Right lobe of liver (tissue), 6 donors: ENCODE results near the gene FOXRED2. TPM values are rescaled to one million over a fixed set of nuclear protein-coding genes. Genes with fewer than 3 reads are reported as not detected.

ENCODE experiments used
- ATAC-seq, 4 donors: fragments of 200-7000 bp; cut with Tn5 transposase; one replicate each; pipeline ENCODE4 v1.9.1; 2020; ENCODE audit warnings: mild to moderate bottlenecking in 4 of 4, moderate library complexity in 4 of 4
- DNase-seq, 3 donors: peaks; one replicate each; pipeline ENCODE4 v3.0.0-alpha.2; 2020
- H3K27ac ChIP-seq, 3 donors: fragments of 200-600 bp; one replicate each; pipeline ENCODE4 v1.8.0; 2022
- H3K27me3 ChIP-seq, 2 donors: fragments of 200-600 bp; one replicate each; pipeline ENCODE4 v1.8.0; 2022
- H3K36me3 ChIP-seq, 4 donors: fragments of 200-600 bp; sonication (generic) in 1 of 4; one replicate each; pipeline versions ENCODE4 v1.5.1 to v1.8.0; 2017 to 2022; ENCODE audit warnings: control low read depth in 1 of 4
- H3K4me1 ChIP-seq, 4 donors: fragments of 200-600 bp; sonication (generic) in 1 of 4; one replicate each; pipeline versions ENCODE4 v1.5.1 to v1.8.0; 2017 to 2022; ENCODE audit warnings: control low read depth in 1 of 4
- H3K4me3 ChIP-seq, 3 donors: fragments of 200-600 bp; one replicate each; pipeline ENCODE4 v1.8.0; 2022
- H3K9me3 ChIP-seq, 4 donors: fragments of 200-600 bp; sonication (generic) in 1 of 4; one replicate each; pipeline versions ENCODE4 v1.5.1 to v1.8.0; 2017 to 2022; ENCODE audit warnings: control low read depth in 1 of 4
- POLR2A ChIP-seq: fragments of 450-650 bp; IDR thresholded peaks from one replicate; pipeline ENCODE4 v1.6.1; 2017; ENCODE audit warnings: antibody characterized with exemption, mild to moderate bottlenecking
- WGBS: methylation state at CpG from one replicate; pipeline ENCODE4 v1.1.6; 2018; ENCODE audit warnings: low coverage, low lambda C conversion rate; ENCODE audit not compliant: insufficient coverage; ENCODE audit errors: missing lambda C conversion rate; 5-methylcytosine and 5-hydroxymethylcytosine counted together
- intact Hi-C, 2 donors: fragments of 100-400 bp; cut with DNase I; formaldehyde crosslinking; loops; one replicate each; pipeline versions ENCODE4 v1.11.2 to v1.14.1; 2022
- total RNA-seq, 6 experiments: library from RNA; depleted of rRNA in 2 of 6; stranded (reverse); fragments of >200 nt in 2 of 6; fragmentation: NEBNext Ultra II Directional in 3 of 6; extraction: Animal tissue kit (Norgen Biotek cat#: 25700) in 3 of 6; gene quantifications; one replicate each; pipeline versions ENCODE4 v1.1.0 to v1.2.4, GENCODE V29; 2016 to 2023
- TF ChIP-seq, protein P1 (sequence below), 4 donors: fragments of 200-600 bp in 3 of 4; fragments of 450-650 bp in 1 of 4; IDR thresholded peaks; one replicate each; pipeline versions ENCODE4 v1.5.1 to v1.8.0; 2016 to 2022; ENCODE audit warnings: antibody characterized with exemption in 4 of 4, mild to moderate bottlenecking in 2 of 4
- donor health status: DM: no; HTN: yes; CAD: no.
- donor health status: DM: no; HTN: no; CAD: no.
- donor health status: DM: no; HTN: no; CAD: no.
- donor health status: DM: no; HTN: yes; CAD: no.
- donor health status: DM: no; HTN: yes; CAD: no.

Gene FOXRED2
- total RNA-seq, 6 experiments from 2014 or later, result 9.6 to 14.0 (median 11.8) TPM

DNA sequence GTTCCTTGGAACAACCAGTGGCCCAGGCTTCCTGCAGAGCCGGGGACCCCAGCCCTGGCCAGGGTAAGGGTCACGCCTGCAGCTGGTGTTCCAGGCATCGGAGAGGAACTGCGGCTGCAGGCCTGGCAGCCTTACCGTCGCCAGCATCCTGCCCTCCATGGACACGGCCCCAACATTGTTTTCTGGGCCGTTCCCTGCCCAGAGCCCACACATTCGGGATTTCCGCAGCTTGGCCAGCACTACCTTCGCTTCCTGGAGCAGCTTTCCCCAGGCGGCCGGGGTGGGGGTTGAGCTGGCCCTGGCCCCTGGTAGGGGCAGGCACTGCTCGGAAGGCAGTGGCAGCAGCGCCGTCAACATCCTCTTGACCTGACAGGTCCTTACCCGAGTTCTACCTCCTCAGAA lies 43.1 kb downstream of the FOXRED2 start:
- peaks cover 0 to 15% (median 2%) of the 10 kb centered on the region in 4 donors for H3K4me1 ChIP-seq
- WGBS, result no CpG with 5 or more reads among the region's 17 CpGs
- intact Hi-C loops, result loop anchor here in 1 of 2 donors (2.0 kb wide), 1 partner anchor 77 kb away; the partner anchor contains the start of gene MYH9
- no peaks in the 10 kb centered on the region for H3K27me3 ChIP-seq
- no peaks in the 10 kb centered on the region for H3K9me3 ChIP-seq
- no peak overlapping the region for H3K4me3 ChIP-seq
- H3K27ac ChIP-seq, result peak overlapping the region in 2 of 3 donors; percentile 24 to 81
- ATAC-seq (peak in 3 of 4 donors; percentile 5 to 44 (median 31)), DNase-seq (peak in 2 of 3 donors; percentile 54 to 61)
- no peak for TF ChIP-seq POLR2A
- TF ChIP-seq, protein P1, sequence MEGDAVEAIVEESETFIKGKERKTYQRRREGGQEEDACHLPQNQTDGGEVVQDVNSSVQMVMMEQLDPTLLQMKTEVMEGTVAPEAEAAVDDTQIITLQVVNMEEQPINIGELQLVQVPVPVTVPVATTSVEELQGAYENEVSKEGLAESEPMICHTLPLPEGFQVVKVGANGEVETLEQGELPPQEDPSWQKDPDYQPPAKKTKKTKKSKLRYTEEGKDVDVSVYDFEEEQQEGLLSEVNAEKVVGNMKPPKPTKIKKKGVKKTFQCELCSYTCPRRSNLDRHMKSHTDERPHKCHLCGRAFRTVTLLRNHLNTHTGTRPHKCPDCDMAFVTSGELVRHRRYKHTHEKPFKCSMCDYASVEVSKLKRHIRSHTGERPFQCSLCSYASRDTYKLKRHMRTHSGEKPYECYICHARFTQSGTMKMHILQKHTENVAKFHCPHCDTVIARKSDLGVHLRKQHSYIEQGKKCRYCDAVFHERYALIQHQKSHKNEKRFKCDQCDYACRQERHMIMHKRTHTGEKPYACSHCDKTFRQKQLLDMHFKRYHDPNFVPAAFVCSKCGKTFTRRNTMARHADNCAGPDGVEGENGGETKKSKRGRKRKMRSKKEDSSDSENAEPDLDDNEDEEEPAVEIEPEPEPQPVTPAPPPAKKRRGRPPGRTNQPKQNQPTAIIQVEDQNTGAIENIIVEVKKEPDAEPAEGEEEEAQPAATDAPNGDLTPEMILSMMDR (IDR thresholded peaks at IDR 0.05), result no peak
- H3K36me3 ChIP-seq, result no peaks in the 10 kb centered on the region

DNA sequence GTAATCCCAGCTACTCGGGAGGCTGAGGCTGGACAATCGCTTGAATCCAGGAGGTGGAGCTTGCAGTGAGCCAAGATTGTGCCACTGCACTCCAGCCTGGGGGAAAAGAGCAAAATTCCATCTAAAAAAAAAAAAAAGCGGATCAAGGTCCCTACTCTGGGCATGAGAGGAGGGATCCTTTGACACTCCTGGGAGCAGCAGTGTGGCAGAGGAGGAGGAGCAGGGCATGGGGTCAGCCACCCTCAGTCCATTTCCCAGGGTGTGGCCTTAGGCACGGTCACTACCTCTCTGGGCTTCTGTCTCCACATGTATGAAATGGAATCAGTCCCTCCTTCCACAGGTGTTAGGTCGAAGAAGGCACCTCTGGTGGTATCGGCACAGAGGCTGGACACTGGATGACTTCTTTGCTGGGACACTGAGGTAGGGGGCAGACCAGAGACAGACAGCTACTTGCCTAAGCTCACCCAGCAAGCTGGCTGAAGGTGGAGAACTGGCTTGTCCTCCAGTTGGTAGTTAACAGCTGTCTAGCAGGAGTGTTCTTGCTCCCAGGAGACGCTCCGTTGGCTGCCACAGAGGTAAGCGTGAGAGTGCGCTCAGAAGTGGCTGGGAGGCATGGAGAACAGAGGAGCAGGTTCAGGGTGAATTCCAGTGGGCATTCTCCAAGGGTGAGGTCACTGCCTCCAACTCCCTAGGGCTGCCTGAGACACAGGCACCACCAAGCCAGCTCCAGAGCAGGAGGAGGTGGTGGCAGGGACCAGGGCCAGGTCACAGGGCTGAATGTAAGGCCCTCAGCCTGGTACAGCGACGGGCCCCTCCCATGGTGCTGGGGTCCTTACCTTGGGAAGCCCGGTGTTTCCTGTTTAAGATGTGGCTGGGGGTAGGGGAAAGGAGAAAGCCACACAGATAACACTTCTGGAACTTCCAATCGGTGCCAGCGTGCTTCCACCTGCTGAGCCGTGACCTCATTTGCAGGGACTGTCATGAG lies 44.9 kb downstream of the FOXRED2 start:
- peak overlapping the region in 2 of 3 donors; percentile 1 to 37 for H3K27ac ChIP-seq

GRCh38 chr22:36460202-36460601 lies 46.6 kb downstream of the FOXRED2 start:
- Histone ChIP-seq H3K4me1 (peaks cover 0 to 9% (median 2%) of the 10 kb centered on the region in 4 donors), H3K27me3 (no peaks in the 10 kb centered on the region), H3K27ac (no peak overlapping the region), H3K4me3 (no peak overlapping the region), H3K36me3 (no peaks in the 10 kb centered on the region), H3K9me3 (no peaks in the 10 kb centered on the region)
- ATAC-seq (no peak), DNase-seq (no peak)
- intact Hi-C loops, result no loop called here
- TF ChIP-seq, protein P1 (IDR thresholded peaks at IDR 0.05), result no peak
- TF ChIP-seq POLR2A, result no peak
- 94% methylated on average over 8 of the region's 8 CpGs for WGBS

More for the DNA sequence above, 44.9 kb downstream of the FOXRED2 start:
- TF ChIP-seq, protein P1 (IDR thresholded peaks at IDR 0.05), result no peak
- no peak for TF ChIP-seq POLR2A
- Histone ChIP-seq H3K9me3 (no peaks in the 10 kb centered on the region), H3K27me3 (no peaks in the 10 kb centered on the region), H3K4me1 (peaks cover 0 to 15% (median 2%) of the 10 kb centered on the region in 4 donors), H3K36me3 (no peaks in the 10 kb centered on the region), H3K4me3 (no peak overlapping the region)
- DNase-seq, result peak in 1 of 3 donors; percentile 52
- intact Hi-C loops, result no loop called here
- WGBS, result 58% methylated on average over 9 of the region's 16 CpGs
- ATAC-seq, result peak in 2 of 4 donors; percentile 28 to 33

GRCh38 chr22:36457688-36458450 lies 49.0 kb downstream of the FOXRED2 start:
- no peaks in the 10 kb centered on the region for H3K9me3 ChIP-seq
- TF ChIP-seq, protein P1 (IDR thresholded peaks at IDR 0.05), result no peak
- TF ChIP-seq POLR2A, result no peak
- DNase-seq (no peak), ATAC-seq (peak in 3 of 4 donors; percentile 2 to 8 (median 8))
- H3K36me3 ChIP-seq, result no peaks in the 10 kb centered on the region
- H3K27ac ChIP-seq, result peak overlapping the region; percentile 11 to 77 (median 47)
- no peak overlapping the region for H3K4me3 ChIP-seq
- H3K27me3 ChIP-seq, result no peaks in the 10 kb centered on the region
- intact Hi-C loops, result no loop called here
- no CpG with 5 or more reads among the region's 14 CpGs for WGBS
- H3K4me1 ChIP-seq, result peaks cover 0 to 16% (median 7%) of the 10 kb centered on the region in 4 donors
